GM12878 (cell line): Measurements from ENCODE around the gene CBLB. TPM values are rescaled to one million over a fixed set of nuclear protein-coding genes. Genes with fewer than 3 reads are reported as not detected.

ENCODE experiments used
- ATAC-seq: fragments of 200-7000 bp; cut with Tn5 transposase; 3 replicates; pipeline ENCODE4 v1.9.1; 2020; ENCODE audit warnings: mild to moderate bottlenecking, moderate library complexity
- BruUV-seq: library from RNA; stranded (reverse); fragments of 400-500 nt; replicated peaks from 2 replicates; lab custom pipeline; 2021; lab: Mats Ljungman, UMichigan
- CTCF ChIA-PET: fragments of 300-600 bp; sonication (Branson Sonifier 250); formaldehyde crosslinking; extraction: SDS; loops from one replicate; lab custom pipeline; 2021; ENCODE audit warnings: inconsistent platforms; lab: Yijun Ruan, JAX
- POLR2A ChIA-PET: fragments of 350-600 bp; formaldehyde crosslinking; extraction: SDS; loops from one replicate; lab custom pipeline; 2021; ENCODE audit warnings: inconsistent platforms; lab: Charles Lee
- RAD21 ChIA-PET: fragments of 300-600 bp; sonication (Branson Sonifier 250); formaldehyde crosslinking; loops from one replicate; lab custom pipeline; 2023; ENCODE audit warnings: antibody characterized with exemption; ENCODE audit not compliant: unreplicated experiment; lab: Charles Lee
- SMC1A ChIA-PET: fragments of 300-600 bp; sonication (Branson Sonifier 250); formaldehyde crosslinking; loops from one replicate; lab custom pipeline; 2023; ENCODE audit not compliant: unreplicated experiment, uncharacterized antibody; lab: Charles Lee
- DNase-seq: peaks from one replicate; pipeline ENCODE4 v3.0.0-alpha.2; 2011; ENCODE audit warnings: low read depth, low spot score
- FAIRE-seq: peaks from 3 replicates; lab custom pipeline; 2011; peaks lifted over from hg19 to GRCh38; lab: Jason Lieb, UNC
- H2AFZ ChIP-seq: 2 replicates; pipeline ENCODE4 v1.6.0; 2011; ENCODE audit warnings: low read depth, low read length, control low read depth; ENCODE audit not compliant: control insufficient read depth
- H3K27ac ChIP-seq: 2 replicates; pipeline ENCODE4 v1.5.1; 2011; ENCODE audit warnings: control low read depth; ENCODE audit not compliant: control insufficient read depth, insufficient read depth
- H3K27me3 ChIP-seq, 2 experiments: replicated peaks in 1 of 2; 2 replicates each; pipeline versions ENCODE4 v1.6.0 to v1.6.1; 2011; ENCODE audit warnings: low read length in 1 of 2; ENCODE audit not compliant: control insufficient read depth in 2 of 2, insufficient read depth in 2 of 2
- H3K36me3 ChIP-seq, 2 experiments: 2 replicates each; pipeline ENCODE4 v1.5.1; 2011; ENCODE audit warnings: low read length in 1 of 2; ENCODE audit not compliant: control insufficient read depth in 2 of 2, insufficient read depth in 2 of 2
- H3K4me1 ChIP-seq: 2 replicates; pipeline ENCODE4 v1.6.1; 2011; ENCODE audit warnings: mild to moderate bottlenecking, low read length, moderate library complexity, mixed read lengths; ENCODE audit not compliant: control insufficient read depth, insufficient read depth
- H3K4me2 ChIP-seq: 2 replicates; pipeline ENCODE4 v1.6.0; 2011; ENCODE audit warnings: control low read depth; ENCODE audit not compliant: control insufficient read depth, insufficient read depth
- H3K4me3 ChIP-seq: fragments of 200-600 bp; sonication (generic); 2 replicates; pipeline ENCODE4 v1.5.1; 2016
- H3K79me2 ChIP-seq: 2 replicates; pipeline ENCODE4 v1.6.0; 2011; ENCODE audit warnings: low read length; ENCODE audit not compliant: control insufficient read depth, insufficient read depth
- H3K9ac ChIP-seq: 2 replicates; pipeline ENCODE4 v1.8.0; 2011; ENCODE audit warnings: low read length, control low read depth, mixed read lengths; ENCODE audit not compliant: control insufficient read depth, insufficient read depth
- H3K9me3 ChIP-seq: replicated peaks from 3 replicates; pipeline ENCODE4 v1.5.1; 2011; ENCODE audit warnings: mild to moderate bottlenecking, low read length; ENCODE audit not compliant: control insufficient read depth, insufficient read depth
- H4K20me1 ChIP-seq: 2 replicates; pipeline ENCODE4 v1.6.0; 2011; ENCODE audit not compliant: control insufficient read depth, insufficient read depth
- CBFB ChIP-seq: IDR thresholded peaks from 2 replicates; pipeline ENCODE4 v1.6.1; 2016; ENCODE audit warnings: antibody characterized with exemption, low read depth
- FOXM1 ChIP-seq: IDR thresholded peaks from 2 replicates; pipeline ENCODE4 v1.6.1; 2012; ENCODE audit warnings: low read depth, mild to moderate bottlenecking, inconsistent platforms, low read length, moderate library complexity
- MYB ChIP-seq: fragments of 150-350 bp; IDR thresholded peaks from 2 replicates; pipeline ENCODE4 v1.6.1; 2014; ENCODE audit warnings: mild to moderate bottlenecking, low read depth, low read length, borderline replicate concordance
- NBN ChIP-seq: fragments of 450-650 bp; IDR thresholded peaks from 2 replicates; pipeline ENCODE4 v1.6.1; 2016
- NFYA ChIP-seq: IDR thresholded peaks from 2 replicates; pipeline ENCODE4 v1.6.1; 2011; ENCODE audit warnings: low read depth, mild to moderate bottlenecking, low read length, improper control_type of control experiment, borderline replicate concordance
- NR2F1 ChIP-seq: fragments of 450-650 bp; conservative IDR thresholded peaks from 2 replicates; pipeline ENCODE4 v1.6.1; 2017; ENCODE audit warnings: mild to moderate bottlenecking
- RELB ChIP-seq: fragments of 450-650 bp; IDR thresholded peaks from 2 replicates; pipeline ENCODE4 v1.6.1; 2017; ENCODE audit warnings: low read depth, mild to moderate bottlenecking, moderate library complexity
- SMARCA5 ChIP-seq: fragments of 450-650 bp; IDR thresholded peaks from 2 replicates; pipeline ENCODE4 v1.6.1; 2017; ENCODE audit warnings: mild to moderate bottlenecking
- TARDBP ChIP-seq: IDR thresholded peaks from 2 replicates; pipeline ENCODE4 v1.6.1; 2016; ENCODE audit warnings: borderline replicate concordance
- TBL1XR1 ChIP-seq: IDR thresholded peaks from 2 replicates; pipeline ENCODE4 v1.6.1; 2012; ENCODE audit warnings: low read depth, low read length, improper control_type of control experiment
- USF2 ChIP-seq: IDR thresholded peaks from 2 replicates; pipeline ENCODE4 v1.6.1; 2011; ENCODE audit warnings: low read depth, low read length, improper control_type of control experiment, borderline replicate concordance
- ZBED1 ChIP-seq: IDR thresholded peaks from 2 replicates; pipeline ENCODE4 v1.6.1; 2016; ENCODE audit warnings: borderline replicate concordance
- ZNF384 ChIP-seq: IDR thresholded peaks from 2 replicates; pipeline ENCODE4 v1.6.1; 2012; ENCODE audit warnings: low read depth, mild to moderate bottlenecking, low read length, improper control_type of control experiment, borderline replicate concordance
- ZNF622 ChIP-seq: fragments of 450-650 bp; IDR thresholded peaks from 2 replicates; pipeline ENCODE4 v1.6.1; 2017; ENCODE audit warnings: mild to moderate bottlenecking, inconsistent platforms
- ZSCAN29 ChIP-seq: fragments of 450-650 bp; IDR thresholded peaks from 2 replicates; pipeline ENCODE4 v1.6.1; 2017; ENCODE audit warnings: mild to moderate bottlenecking, moderate library complexity
- ZZZ3 ChIP-seq: IDR thresholded peaks from 2 replicates; pipeline ENCODE4 v1.6.1; 2011; ENCODE audit warnings: low read depth; ENCODE audit not compliant: control insufficient read depth, insufficient read length
- WGBS: methylation state at CpG from one replicate; pipeline ENCODE4 v1.1.6; 2016; ENCODE audit warnings: low lambda C conversion rate; ENCODE audit not compliant: insufficient replicate concordance, insufficient coverage; ENCODE audit errors: missing lambda C conversion rate; 5-methylcytosine and 5-hydroxymethylcytosine counted together
- in situ Hi-C: fragments of 300-500 bp; cut with MboI; formaldehyde crosslinking; loops from 9 replicates; pipeline ENCODE4 v1.14.3; 2018; ENCODE audit warnings: mixed read lengths
- intact Hi-C: fragments of 100-400 bp; cut with micrococcal nuclease; formaldehyde crosslinking; loops from one replicate; pipeline ENCODE4 v1.14.2; 2022; ENCODE audit not compliant: unreplicated experiment
- polyA plus RNA-seq, 11 experiments: library from polyadenylated mRNA; depleted of rRNA in 4 of 11; unstranded in 6 of 11; stranded (reverse) in 5 of 11; fragments of >200 nt; fragmentation: Nextera tagmentation in 4 of 11; fragmentation: Illumina TruSeq in 1 of 11; extraction: Ambion mirVana in 4 of 11; extraction: Trizol in 1 of 11; gene quantifications; 1 replicate in 1 of 11; 2 replicates in 10 of 11; pipeline versions ENCODE4 v1.2.1 to v1.2.3, GENCODE V29; 2011 to 2016; ENCODE audit warnings: inconsistent platforms in 2 of 11, missing spikeins in 2 of 11, low read depth in 1 of 11
- total RNA-seq, 4 experiments: library from RNA; depleted of rRNA in 3 of 4; stranded (reverse); fragments of >200 nt in 3 of 4; fragmentation: Illumina TruSeq in 1 of 4; extraction: Trizol in 1 of 4; gene quantifications; 2 replicates each; pipeline versions ENCODE4 v1.2.1 to v1.2.3, GENCODE V29; 2013 to 2021
- TF ChIP-seq, protein P1 (sequence below): fragments of 450-650 bp; formaldehyde crosslinking; IDR thresholded peaks from 2 replicates; pipeline ENCODE4 v1.4.0; 2020; ENCODE audit warnings: mild to moderate bottlenecking, moderate library complexity
- TF ChIP-seq, protein P2 (sequence below): IDR thresholded peaks from 2 replicates; pipeline ENCODE4 v1.6.1; 2012; ENCODE audit warnings: low read length, inconsistent platforms

CBLB gene
- total and polyA plus RNA-seq, 10 of the 15 experiments (the other 5 are each of a cell fraction or from before 2014, with no cell fraction given) = 17.2 to 107 (median 41.9) TPM

- ChIA-PET CTCF (interaction anchor here (0.6 to 1.7 kb wide), 11 partner anchors 8 to 781 kb away, joined by 3 to 6 read pairs (median 3); no protein-coding TSS in a partner anchor), POLR2A (interaction anchor here (0.9 to 4.2 kb wide), 4 partner anchors 9 to 34 kb away, joined by 4 to 29 read pairs (median 8); no protein-coding TSS in a partner anchor), RAD21 (interaction anchor here (0.7 to 4.7 kb wide), 29 partner anchors 10 to 425 kb away, joined by 3 to 86 read pairs (median 5); no protein-coding TSS in a partner anchor), SMC1A (interaction anchor here (0.9 to 13.7 kb wide), 19 partner anchors 9 to 474 kb away, joined by 3 to 154 read pairs (median 7); no protein-coding TSS in a partner anchor)
- Histone ChIP-seq H2AFZ (no peak overlapping the region), H3K4me2 (no peak overlapping the region), H3K79me2 (peaks cover 37% of the 10 kb centered on the region), H3K27ac (peak overlapping the region; percentile 17), H3K4me3 (no peak overlapping the region), H3K27me3 (no peaks in the 10 kb centered on the region), H3K9ac (no peak overlapping the region), H3K9me3 (peaks cover 3% of the 10 kb centered on the region; the same call in 2 of the 3 replicates), H4K20me1 (no peaks in the 10 kb centered on the region), H3K36me3 (peaks cover 0 to 4% of the 10 kb centered on the region in 2 experiments; a peak in 2 of 4 replicates), H3K4me1 (peaks cover 40% of the 10 kb centered on the region)
- 0% methylated on average over 2 of the region's 2 CpGs for WGBS
- in situ Hi-C loops = no loop called here
- ATAC-seq (peak; percentile 78), DNase-seq (no peak), FAIRE-seq (no peak)
- BruUV-seq = no TSS peak
- intact Hi-C loops = loop anchor here (2.0 to 5.0 kb wide), 2 partner anchors 26 to 39 kb away; partner anchors contain the start of gene CBLB
- no peak for TF ChIP-seq NBN
- peak; percentile 54; the same call in 1 of the 2 replicates for TF ChIP-seq CBFB
- TF ChIP-seq, protein P1, sequence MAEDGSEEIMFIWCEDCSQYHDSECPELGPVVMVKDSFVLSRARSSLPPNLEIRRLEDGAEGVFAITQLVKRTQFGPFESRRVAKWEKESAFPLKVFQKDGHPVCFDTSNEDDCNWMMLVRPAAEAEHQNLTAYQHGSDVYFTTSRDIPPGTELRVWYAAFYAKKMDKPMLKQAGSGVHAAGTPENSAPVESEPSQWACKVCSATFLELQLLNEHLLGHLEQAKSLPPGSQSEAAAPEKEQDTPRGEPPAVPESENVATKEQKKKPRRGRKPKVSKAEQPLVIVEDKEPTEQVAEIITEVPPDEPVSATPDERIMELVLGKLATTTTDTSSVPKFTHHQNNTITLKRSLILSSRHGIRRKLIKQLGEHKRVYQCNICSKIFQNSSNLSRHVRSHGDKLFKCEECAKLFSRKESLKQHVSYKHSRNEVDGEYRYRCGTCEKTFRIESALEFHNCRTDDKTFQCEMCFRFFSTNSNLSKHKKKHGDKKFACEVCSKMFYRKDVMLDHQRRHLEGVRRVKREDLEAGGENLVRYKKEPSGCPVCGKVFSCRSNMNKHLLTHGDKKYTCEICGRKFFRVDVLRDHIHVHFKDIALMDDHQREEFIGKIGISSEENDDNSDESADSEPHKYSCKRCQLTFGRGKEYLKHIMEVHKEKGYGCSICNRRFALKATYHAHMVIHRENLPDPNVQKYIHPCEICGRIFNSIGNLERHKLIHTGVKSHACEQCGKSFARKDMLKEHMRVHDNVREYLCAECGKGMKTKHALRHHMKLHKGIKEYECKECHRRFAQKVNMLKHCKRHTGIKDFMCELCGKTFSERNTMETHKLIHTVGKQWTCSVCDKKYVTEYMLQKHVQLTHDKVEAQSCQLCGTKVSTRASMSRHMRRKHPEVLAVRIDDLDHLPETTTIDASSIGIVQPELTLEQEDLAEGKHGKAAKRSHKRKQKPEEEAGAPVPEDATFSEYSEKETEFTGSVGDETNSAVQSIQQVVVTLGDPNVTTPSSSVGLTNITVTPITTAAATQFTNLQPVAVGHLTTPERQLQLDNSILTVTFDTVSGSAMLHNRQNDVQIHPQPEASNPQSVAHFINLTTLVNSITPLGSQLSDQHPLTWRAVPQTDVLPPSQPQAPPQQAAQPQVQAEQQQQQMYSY (CRISPR knock-in tag) = no peak
- no peak for TF ChIP-seq ZZZ3
- no peak for TF ChIP-seq USF2
- no peak for TF ChIP-seq TARDBP
- peak; percentile 22; the same call in 1 of the 2 replicates for TF ChIP-seq ZBED1
- TF ChIP-seq, protein P2, sequence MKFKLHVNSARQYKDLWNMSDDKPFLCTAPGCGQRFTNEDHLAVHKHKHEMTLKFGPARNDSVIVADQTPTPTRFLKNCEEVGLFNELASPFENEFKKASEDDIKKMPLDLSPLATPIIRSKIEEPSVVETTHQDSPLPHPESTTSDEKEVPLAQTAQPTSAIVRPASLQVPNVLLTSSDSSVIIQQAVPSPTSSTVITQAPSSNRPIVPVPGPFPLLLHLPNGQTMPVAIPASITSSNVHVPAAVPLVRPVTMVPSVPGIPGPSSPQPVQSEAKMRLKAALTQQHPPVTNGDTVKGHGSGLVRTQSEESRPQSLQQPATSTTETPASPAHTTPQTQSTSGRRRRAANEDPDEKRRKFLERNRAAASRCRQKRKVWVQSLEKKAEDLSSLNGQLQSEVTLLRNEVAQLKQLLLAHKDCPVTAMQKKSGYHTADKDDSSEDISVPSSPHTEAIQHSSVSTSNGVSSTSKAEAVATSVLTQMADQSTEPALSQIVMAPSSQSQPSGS = peak; percentile 96
- no peak for TF ChIP-seq NFYA
- TF ChIP-seq NR2F1 = peak; percentile 97
- TF ChIP-seq TBL1XR1 = no peak
- no peak for TF ChIP-seq ZNF384
- no peak for TF ChIP-seq SMARCA5
- TF ChIP-seq MYB = no peak
- peak; percentile 49; the same call in 1 of the 2 replicates for TF ChIP-seq RELB
- no peak for TF ChIP-seq ZSCAN29
- peak; percentile 31; the same call in 1 of the 2 replicates for TF ChIP-seq FOXM1
- TF ChIP-seq ZNF622 = no peak
Measured at GRCh38 chr3:105828703-105829102, 40.1 kb downstream of the CBLB start.
